ENCODE data around the gene NOTO.

Gene NOTO

DNA sequence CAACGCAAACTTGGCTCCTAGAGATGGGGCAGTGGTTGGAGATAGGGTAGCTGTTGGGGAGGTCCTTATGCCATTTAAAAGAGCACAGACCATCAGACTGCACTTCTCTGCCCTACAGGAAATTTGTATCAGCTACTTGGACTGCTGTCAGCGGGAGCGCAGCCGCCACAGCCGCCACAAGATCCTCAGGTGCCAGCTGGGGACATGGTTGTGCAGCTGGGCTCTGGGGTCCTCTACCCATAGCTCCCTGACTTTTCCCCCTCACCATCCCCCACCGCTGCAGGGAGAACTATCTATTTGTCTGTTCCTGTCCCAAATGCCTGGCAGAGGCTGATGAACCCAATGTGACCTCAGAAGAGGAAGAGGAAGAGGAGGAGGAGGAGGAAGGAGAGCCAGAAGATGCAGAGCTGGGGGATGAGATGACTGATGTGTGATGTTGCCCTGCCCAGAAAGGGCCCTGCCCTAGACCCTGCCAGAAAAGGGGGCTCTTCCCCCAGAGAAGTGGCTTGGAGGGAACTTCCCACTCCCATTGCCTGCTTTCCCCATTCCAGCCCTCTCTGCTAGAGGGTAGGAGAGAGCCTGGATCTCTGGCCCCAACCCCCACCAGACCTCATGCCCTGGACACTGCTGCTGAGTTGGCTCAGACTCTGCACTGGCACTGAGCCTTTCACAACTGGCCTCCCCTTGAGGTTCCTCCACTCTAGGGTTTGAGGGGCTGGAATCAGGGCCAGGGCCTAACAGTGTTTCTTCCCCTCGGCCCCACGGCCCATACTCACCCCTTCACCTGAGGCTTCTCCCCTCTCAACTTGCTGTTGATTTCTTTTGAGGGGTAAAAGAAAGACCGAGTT is 23.4 kb downstream of the NOTO start:
- no peak for DNase-seq (ENCODE audit: low read depth)
- TF ChIP-seq, protein P1, sequence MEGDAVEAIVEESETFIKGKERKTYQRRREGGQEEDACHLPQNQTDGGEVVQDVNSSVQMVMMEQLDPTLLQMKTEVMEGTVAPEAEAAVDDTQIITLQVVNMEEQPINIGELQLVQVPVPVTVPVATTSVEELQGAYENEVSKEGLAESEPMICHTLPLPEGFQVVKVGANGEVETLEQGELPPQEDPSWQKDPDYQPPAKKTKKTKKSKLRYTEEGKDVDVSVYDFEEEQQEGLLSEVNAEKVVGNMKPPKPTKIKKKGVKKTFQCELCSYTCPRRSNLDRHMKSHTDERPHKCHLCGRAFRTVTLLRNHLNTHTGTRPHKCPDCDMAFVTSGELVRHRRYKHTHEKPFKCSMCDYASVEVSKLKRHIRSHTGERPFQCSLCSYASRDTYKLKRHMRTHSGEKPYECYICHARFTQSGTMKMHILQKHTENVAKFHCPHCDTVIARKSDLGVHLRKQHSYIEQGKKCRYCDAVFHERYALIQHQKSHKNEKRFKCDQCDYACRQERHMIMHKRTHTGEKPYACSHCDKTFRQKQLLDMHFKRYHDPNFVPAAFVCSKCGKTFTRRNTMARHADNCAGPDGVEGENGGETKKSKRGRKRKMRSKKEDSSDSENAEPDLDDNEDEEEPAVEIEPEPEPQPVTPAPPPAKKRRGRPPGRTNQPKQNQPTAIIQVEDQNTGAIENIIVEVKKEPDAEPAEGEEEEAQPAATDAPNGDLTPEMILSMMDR (IDR thresholded peaks at IDR 0.05; ENCODE audit: control insufficient read depth, extremely low read depth, insufficient read depth): no peak

DNA sequence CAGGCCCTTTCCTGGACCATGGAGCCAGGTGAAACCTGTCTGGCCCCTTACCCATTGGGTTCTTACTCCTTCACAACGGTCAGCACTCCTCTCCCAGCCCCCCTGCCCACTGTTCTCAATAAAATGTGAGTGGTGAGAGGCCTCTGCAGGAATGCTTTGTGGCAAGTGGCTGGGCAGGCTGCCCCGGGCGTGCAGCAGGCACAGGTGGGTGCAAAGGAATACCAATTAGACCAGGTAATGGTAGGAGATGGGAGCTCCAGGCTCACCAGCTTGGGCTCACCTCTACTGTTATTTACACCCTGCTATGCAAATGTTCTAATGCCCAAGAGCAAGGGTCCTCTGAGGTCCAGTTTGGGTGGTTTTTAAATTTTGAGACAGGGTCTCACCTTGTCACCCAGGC is 24.7 kb downstream of the NOTO start:
- TF ChIP-seq, protein P1 (IDR thresholded peaks at IDR 0.05; ENCODE audit: control insufficient read depth, extremely low read depth, insufficient read depth): no peak
- H3K4me3 ChIP-seq (ENCODE audit: low read depth, low read length): no peak overlapping the region
- no peak for DNase-seq (ENCODE audit: low read depth)

More for the DNA sequence above, 23.4 kb downstream of the NOTO start:
- no peak overlapping the region for H3K4me3 ChIP-seq (ENCODE audit: low read depth, low read length)

DNA sequence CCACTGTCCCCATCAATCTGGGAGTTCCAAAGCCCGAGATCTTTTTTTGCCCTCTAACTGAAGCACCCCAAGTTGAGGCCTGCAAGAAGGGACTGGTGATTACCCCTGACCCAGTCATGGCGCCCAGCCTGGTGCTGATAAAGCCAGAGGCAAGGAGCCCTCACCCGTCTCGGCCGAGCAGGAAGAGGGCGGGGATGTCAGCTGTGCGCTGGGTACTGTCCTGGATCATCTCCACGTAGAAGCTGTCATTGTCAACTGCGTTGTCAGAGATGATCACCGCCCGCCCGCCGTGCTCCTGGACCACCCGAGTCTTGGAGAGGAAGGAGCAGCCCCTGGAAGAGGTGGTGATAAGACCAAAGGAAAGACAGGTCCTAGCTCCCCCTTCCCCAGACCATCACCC is 26.3 kb downstream of the NOTO start:
- no peak overlapping the region for H3K4me3 ChIP-seq (ENCODE audit: low read depth, low read length)
- TF ChIP-seq, protein P1 (IDR thresholded peaks at IDR 0.05; ENCODE audit: control insufficient read depth, extremely low read depth, insufficient read depth): no peak
- DNase-seq (ENCODE audit: low read depth): no peak

DNA sequence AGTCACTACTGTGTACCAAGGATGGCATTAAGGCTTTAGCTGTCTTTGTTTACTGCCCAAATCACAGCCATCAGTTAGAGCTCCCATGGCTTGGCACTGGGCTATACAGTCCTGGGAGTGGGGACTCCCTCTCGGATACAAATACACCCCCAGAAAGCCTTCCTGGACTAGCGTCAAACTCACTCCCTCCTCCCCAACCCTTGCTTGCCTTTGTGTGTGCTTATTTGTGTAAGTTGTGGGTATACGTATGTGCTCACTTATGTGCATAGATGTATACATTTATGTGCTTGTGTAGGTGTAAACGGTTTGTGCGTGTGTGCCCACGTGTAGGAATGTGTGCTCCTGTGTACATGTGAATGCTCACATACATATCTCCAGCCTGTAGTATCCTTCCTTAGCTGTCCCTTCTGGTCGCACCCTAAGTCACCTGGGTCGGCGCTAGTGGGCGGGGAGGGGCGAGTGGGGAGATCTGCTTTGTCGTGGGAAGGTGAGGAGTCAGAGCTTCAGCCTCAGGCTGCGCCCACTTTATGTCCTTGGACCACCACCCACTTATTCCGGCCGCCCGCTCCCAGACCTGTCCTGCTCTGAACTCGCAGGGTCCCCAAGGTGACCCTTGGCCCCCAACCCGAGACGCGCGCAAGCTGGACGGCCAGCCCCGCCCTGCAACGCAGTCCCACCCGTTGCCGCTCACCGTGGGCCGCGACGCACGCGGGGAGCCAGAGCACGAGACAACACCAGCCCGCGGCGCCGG is 30.2 kb downstream of the NOTO start:
- no peak for DNase-seq (ENCODE audit: low read depth)
- H3K4me3 ChIP-seq (ENCODE audit: low read depth, low read length): peak overlapping the region; percentile 83
- TF ChIP-seq, protein P1 (IDR thresholded peaks at IDR 0.05; ENCODE audit: control insufficient read depth, extremely low read depth, insufficient read depth): no peak

DNA sequence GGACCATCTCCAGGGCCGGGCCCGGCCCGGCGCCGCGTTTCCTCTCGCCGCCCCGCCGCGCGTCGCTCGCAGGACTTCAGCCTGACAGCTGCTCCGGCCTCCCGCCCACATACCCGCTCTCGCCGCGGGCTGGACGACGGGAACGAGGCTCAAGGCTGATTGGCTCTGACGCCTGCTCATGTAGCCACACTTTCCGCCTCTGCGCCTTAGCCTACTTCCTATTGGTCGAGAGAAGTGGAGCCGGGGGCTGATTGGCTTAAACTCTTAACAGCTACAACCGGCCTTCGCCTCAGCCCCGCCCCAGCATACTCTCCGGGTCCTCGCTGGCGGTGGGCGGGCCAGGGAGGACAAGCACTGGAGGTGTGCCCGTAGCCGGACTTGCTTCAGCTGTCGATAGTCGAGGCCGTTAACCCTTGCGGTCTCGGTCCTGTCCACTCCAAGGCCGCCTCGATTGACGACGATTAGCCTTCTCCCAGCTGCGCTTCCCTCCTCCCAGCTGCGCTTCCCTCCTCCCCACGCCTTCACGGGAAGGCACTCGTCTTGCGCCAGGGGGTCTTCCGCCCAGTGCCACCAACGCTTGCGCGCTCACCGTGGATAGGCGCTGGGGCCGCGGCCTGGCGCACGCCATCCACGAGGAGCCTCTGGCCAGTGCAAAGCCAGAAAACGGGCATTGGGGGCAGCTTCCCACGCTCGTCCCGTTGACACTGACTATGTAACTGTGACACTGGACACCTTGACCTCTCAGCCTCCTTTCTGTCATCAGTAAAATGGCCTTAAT is 31.0 kb downstream of the NOTO start, which contains the start of gene PRADC1:
PRADC1 (minus strand) TSS at position 86 of the 778 bp plus-strand sequence; CDS start at position 7, 79 bp downstream.
- DNase-seq (ENCODE audit: low read depth): peak; percentile 94
- TF ChIP-seq, protein P1 (IDR thresholded peaks at IDR 0.05; ENCODE audit: control insufficient read depth, extremely low read depth, insufficient read depth): no peak
- H3K4me3 ChIP-seq (ENCODE audit: low read depth, low read length): peak within 1 kb of the TSS; percentile 83

DNA sequence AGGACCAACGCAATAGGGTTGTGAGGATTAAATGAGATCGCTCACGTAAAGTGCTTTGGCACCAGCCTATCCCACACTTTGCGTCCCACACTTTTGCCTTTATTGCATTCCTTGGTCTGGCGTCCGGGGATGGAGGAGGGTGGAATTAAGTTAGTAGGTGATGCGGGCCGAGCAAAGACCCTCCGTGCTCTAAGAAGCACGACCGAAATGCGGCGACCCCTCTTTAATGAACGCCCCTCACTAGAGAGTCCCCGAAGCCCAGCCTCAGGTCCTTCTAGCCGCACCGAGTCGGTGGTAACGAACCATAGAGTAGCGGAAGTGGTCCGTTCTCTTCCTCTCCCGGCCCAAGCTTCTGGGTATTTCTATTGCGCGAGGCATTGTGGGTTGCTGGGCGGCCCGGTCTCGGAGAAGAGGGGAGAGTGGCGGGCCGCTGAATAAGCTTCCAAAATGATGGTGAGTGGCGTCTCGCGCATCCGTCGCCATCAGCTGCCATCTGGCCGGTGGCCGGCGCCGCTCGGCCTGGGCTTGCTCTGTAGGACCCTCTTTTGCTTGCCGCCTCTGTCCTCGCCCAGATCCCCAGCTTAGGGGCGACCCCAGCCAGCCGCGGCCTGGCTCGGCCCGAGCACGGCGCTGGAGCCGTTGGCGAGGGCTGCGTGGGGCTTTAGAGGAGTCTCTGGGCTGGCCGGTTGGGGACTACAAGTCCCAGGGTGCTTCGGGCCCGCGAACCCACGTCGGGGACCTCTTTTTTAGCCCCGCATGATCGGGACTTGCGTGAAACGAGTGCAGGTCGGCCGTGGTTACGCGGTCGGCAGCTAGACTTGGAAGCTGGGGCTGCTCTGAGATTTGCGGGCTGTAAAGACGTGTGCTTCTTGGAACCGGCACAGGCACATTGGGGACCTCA is 31.8 kb downstream of the NOTO start, which contains the start of gene CCT7:
CCT7 (plus strand) TSS at position 377 of the 901 bp plus-strand sequence; CDS start at position 448, 71 bp downstream.
- H3K4me3 ChIP-seq (ENCODE audit: low read depth, low read length): peak within 1 kb of the TSS; percentile 83
- no peak for DNase-seq (ENCODE audit: low read depth)
- TF ChIP-seq, protein P1 (IDR thresholded peaks at IDR 0.05; ENCODE audit: control insufficient read depth, extremely low read depth, insufficient read depth): no peak

All from LNCaP clone FGC (cell line).